Trophoblast cell (in vitro differentiated cells and primary cell): ENCODE results near the gene NPR3.
"Not testable (repeated sequence)": the region's sequence is repeated elsewhere in the genome, so short reads cannot be mapped to it uniquely, and the experiment has no call there.

Experiments used
- DNase-seq, 2 donors: peaks; one replicate each; pipeline ENCODE4 v3.0.0-alpha.2; 2016
- H2AFZ ChIP-seq: 2 replicates; pipeline ENCODE4 v1.6.1; 2013; ENCODE audit warnings: low read length, moderate library complexity, mild to moderate bottlenecking; ENCODE audit not compliant: insufficient read depth, poor library complexity
- H2AK5ac ChIP-seq: 2 replicates; pipeline ENCODE4 v1.6.1; 2013; ENCODE audit warnings: mild to moderate bottlenecking, low read length
- H2BK120ac ChIP-seq: 2 replicates; pipeline ENCODE4 v1.6.1; 2013; ENCODE audit warnings: low read length, mild to moderate bottlenecking, moderate library complexity; ENCODE audit not compliant: insufficient read depth, poor library complexity
- H2BK12ac ChIP-seq: 2 replicates; pipeline ENCODE4 v1.6.1; 2013; ENCODE audit warnings: mild to moderate bottlenecking, low read length, moderate library complexity
- H2BK5ac ChIP-seq: 2 replicates; pipeline ENCODE4 v1.6.1; 2013; ENCODE audit warnings: low read length, low read depth, moderate library complexity, mild to moderate bottlenecking; ENCODE audit not compliant: poor library complexity
- H3K14ac ChIP-seq: 2 replicates; pipeline ENCODE4 v1.6.1; 2013; ENCODE audit warnings: mild to moderate bottlenecking, low read length
- H3K18ac ChIP-seq: 2 replicates; pipeline ENCODE4 v1.6.1; 2013; ENCODE audit warnings: mild to moderate bottlenecking, low read length
- H3K23ac ChIP-seq: 2 replicates; pipeline ENCODE4 v1.6.1; 2013; ENCODE audit warnings: low read length
- H3K27ac ChIP-seq: 2 replicates; pipeline ENCODE4 v1.5.1; 2013; ENCODE audit warnings: low read depth, mild to moderate bottlenecking, inconsistent platforms, low read length, moderate library complexity
- H3K27me3 ChIP-seq: 2 replicates; pipeline ENCODE4 v1.6.1; 2013; ENCODE audit warnings: inconsistent platforms, mild to moderate bottlenecking, low read length, moderate library complexity; ENCODE audit not compliant: insufficient read depth
- H3K36me3 ChIP-seq, 2 experiments: 1 replicate in 1 of 2; 2 replicates in 1 of 2; pipeline ENCODE4 v1.6.1; 2013; ENCODE audit warnings: low read length in 2 of 2, mild to moderate bottlenecking in 2 of 2, moderate library complexity in 1 of 2; ENCODE audit not compliant: insufficient read depth in 2 of 2, control insufficient read depth in 1 of 2
- H3K4ac ChIP-seq: 2 replicates; pipeline ENCODE4 v1.6.1; 2013; ENCODE audit warnings: low read depth, mild to moderate bottlenecking, low read length, moderate library complexity
- H3K4me1 ChIP-seq, 2 experiments: 1 replicate in 1 of 2; 2 replicates in 1 of 2; pipeline ENCODE4 v1.6.1; 2013; ENCODE audit warnings: low read length in 2 of 2, mild to moderate bottlenecking in 2 of 2, moderate library complexity in 1 of 2; ENCODE audit not compliant: insufficient read depth in 2 of 2, control insufficient read depth in 1 of 2
- H3K4me2 ChIP-seq: 2 replicates; pipeline ENCODE4 v1.6.1; 2013; ENCODE audit warnings: inconsistent platforms, mild to moderate bottlenecking, low read length, moderate library complexity
- H3K4me3 ChIP-seq: 2 replicates; pipeline ENCODE4 v1.5.1; 2013; ENCODE audit warnings: mild to moderate bottlenecking, low read depth, low read length, inconsistent platforms
- H3K79me1 ChIP-seq: one replicate; pipeline ENCODE4 v1.6.1; 2013; ENCODE audit warnings: low read length
- H3K79me2 ChIP-seq: 2 replicates; pipeline ENCODE4 v1.6.1; 2013; ENCODE audit warnings: low read length, mild to moderate bottlenecking; ENCODE audit not compliant: control insufficient read depth, insufficient read depth, poor library complexity
- H3K9ac ChIP-seq: 2 replicates; pipeline ENCODE4 v1.6.1; 2013; ENCODE audit warnings: mild to moderate bottlenecking, low read length
- H3K9me3 ChIP-seq: 2 replicates; pipeline ENCODE4 v1.6.1; 2013; ENCODE audit warnings: low read depth, mild to moderate bottlenecking, control low read depth, inconsistent platforms, low read length; ENCODE audit not compliant: insufficient read depth
- H4K12ac ChIP-seq: 2 replicates; pipeline ENCODE4 v1.6.1; 2013; ENCODE audit warnings: low read depth, mild to moderate bottlenecking, low read length, moderate library complexity
- H4K8ac ChIP-seq: 2 replicates; pipeline ENCODE4 v1.6.1; 2013; ENCODE audit warnings: low read depth, mild to moderate bottlenecking, low read length, moderate library complexity
- H4K91ac ChIP-seq: one replicate; pipeline ENCODE4 v1.6.1; 2013; ENCODE audit warnings: low read depth, mild to moderate bottlenecking, low read length, moderate library complexity
- WGBS: extraction: QIAGEN DNeasy Blood & Tissue Kit; methylation state at CpG from one replicate; pipeline ENCODE4 v1.1.7; 2013; ENCODE audit warnings: missing lambda C conversion rate; ENCODE audit not compliant: insufficient read length, insufficient coverage; ENCODE audit errors: extremely low coverage; 5-methylcytosine and 5-hydroxymethylcytosine counted together

The NPR3 gene

DNA sequence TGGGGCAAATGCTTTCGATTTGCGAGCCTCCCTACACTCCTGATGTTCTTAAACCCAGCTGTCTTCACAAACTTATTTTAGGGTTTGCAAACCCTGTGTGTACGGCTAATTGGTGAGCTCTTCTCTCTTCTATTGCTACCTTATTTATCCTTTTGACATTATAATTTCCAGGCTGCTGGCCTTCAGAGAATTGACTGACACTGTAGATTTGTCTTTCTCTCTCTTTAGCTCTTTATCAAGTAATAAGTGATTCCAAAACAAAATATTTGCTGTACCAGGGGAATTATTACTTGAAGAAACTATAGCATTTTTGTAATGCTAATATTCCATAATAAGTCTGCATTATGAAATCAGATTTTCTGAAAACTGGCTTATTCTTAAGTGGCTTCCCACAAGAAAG, 92.5 kb downstream of the NPR3 start:
- Histone ChIP-seq H3K23ac (no peak overlapping the region), H2BK120ac (no peak overlapping the region), H3K79me2 (no peaks in the 10 kb centered on the region), H3K9ac (no peak overlapping the region), H2AK5ac (no peak overlapping the region), H3K4me3 (no peak overlapping the region), H3K4me2 (no peak overlapping the region), H2AFZ (no peak overlapping the region), H4K12ac (no peak overlapping the region), H4K91ac (no peak overlapping the region), H3K4me1 (peaks cover 0 to 3% of the 10 kb centered on the region in 2 experiments), H3K14ac (no peak overlapping the region), H2BK12ac (no peak overlapping the region), H2BK5ac (no peak overlapping the region), H3K9me3 (peaks cover 2% of the 10 kb centered on the region), H3K4ac (no peak overlapping the region), H4K8ac (no peak overlapping the region), H3K27me3 (no peaks in the 10 kb centered on the region), H3K27ac (no peak overlapping the region), H3K79me1 (no peaks in the 10 kb centered on the region), H3K18ac (no peak overlapping the region), H3K36me3 (no peaks in the 10 kb centered on the region)
- DNase-seq, result no peak
- no CpG with 5 or more reads among the region's 3 CpGs for WGBS

DNA sequence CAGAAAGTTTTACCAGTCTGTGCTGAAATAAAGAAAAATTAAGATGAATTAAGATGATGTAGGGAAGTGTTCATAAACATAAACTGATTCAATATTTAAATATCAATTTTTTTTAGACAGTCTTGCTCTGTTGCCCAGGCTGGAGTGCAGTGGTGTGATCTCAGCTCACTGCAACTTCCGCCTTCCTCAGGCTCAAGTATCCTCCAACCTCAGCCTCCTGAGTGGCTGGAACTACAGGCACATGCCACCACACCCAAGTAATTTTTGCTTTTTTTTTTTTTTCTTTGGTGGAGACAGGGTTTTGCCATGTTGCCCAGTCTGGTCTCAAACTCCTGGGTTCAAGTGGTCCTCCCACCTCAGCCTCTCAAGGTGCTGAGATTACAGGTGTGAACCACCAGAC, 94.3 kb downstream of the NPR3 start:
- not testable (repeated sequence) for H2BK120ac ChIP-seq, H4K12ac ChIP-seq, DNase-seq, H3K27ac ChIP-seq, H3K79me2 ChIP-seq, H3K23ac ChIP-seq, H2BK12ac ChIP-seq, H3K4me1 ChIP-seq, H4K8ac ChIP-seq, H3K4ac ChIP-seq, H4K91ac ChIP-seq, H3K79me1 ChIP-seq, H3K9ac ChIP-seq, H3K9me3 ChIP-seq, H2AK5ac ChIP-seq, H3K18ac ChIP-seq, H2AFZ ChIP-seq, H3K27me3 ChIP-seq, H3K4me2 ChIP-seq, H2BK5ac ChIP-seq, H3K36me3 ChIP-seq, H3K4me3 ChIP-seq, H3K14ac ChIP-seq
- WGBS, result no CpG with 5 or more reads among the region's 1 CpG

- H3K4ac ChIP-seq, result no peak overlapping the region
- no peak overlapping the region for H3K14ac ChIP-seq
- no CpG with 5 or more reads among the region's 6 CpGs for WGBS
- H3K27ac ChIP-seq, result no peak overlapping the region
- H4K8ac ChIP-seq, result no peak overlapping the region
- no peak overlapping the region for H2BK5ac ChIP-seq
- H3K4me3 ChIP-seq, result no peak overlapping the region
- H3K27me3 ChIP-seq, result no peaks in the 10 kb centered on the region
- peaks cover 2% of the 10 kb centered on the region for H3K9me3 ChIP-seq
- no peak overlapping the region for H4K91ac ChIP-seq
- no peak overlapping the region for H3K23ac ChIP-seq
- DNase-seq, result peak; percentile 6 to 74
- no peak overlapping the region for H3K9ac ChIP-seq
- no peaks in the 10 kb centered on the region for H3K36me3 ChIP-seq
- no peak overlapping the region for H2BK12ac ChIP-seq
- H3K4me1 ChIP-seq, result peaks cover 0 to 3% of the 10 kb centered on the region in 2 experiments
- H2AFZ ChIP-seq, result no peak overlapping the region
- no peak overlapping the region for H2BK120ac ChIP-seq
- H4K12ac ChIP-seq, result no peak overlapping the region
- H3K4me2 ChIP-seq, result peak overlapping the region; percentile 30
- H3K18ac ChIP-seq, result no peak overlapping the region
- no peaks in the 10 kb centered on the region for H3K79me2 ChIP-seq
- H2AK5ac ChIP-seq, result no peak overlapping the region
- no peaks in the 10 kb centered on the region for H3K79me1 ChIP-seq
These were observed 95.0 kb downstream of the NPR3 start for GRCh38 chr5:32805971-32806638.

GRCh38 chr5:32808783-32809182, 97.7 kb downstream of the NPR3 start:
- Histone ChIP-seq H3K9me3 (peaks cover 2% of the 10 kb centered on the region), H3K36me3 (no peaks in the 10 kb centered on the region), H3K79me1 (no peaks in the 10 kb centered on the region), H2AFZ (no peak overlapping the region), H2BK5ac (no peak overlapping the region), H2BK12ac (no peak overlapping the region), H3K18ac (no peak overlapping the region), H3K4me2 (no peak overlapping the region), H3K79me2 (no peaks in the 10 kb centered on the region), H3K23ac (no peak overlapping the region), H3K14ac (no peak overlapping the region), H2AK5ac (no peak overlapping the region), H4K12ac (no peak overlapping the region), H3K4ac (no peak overlapping the region), H4K8ac (no peak overlapping the region), H3K4me3 (no peak overlapping the region), H3K27me3 (no peaks in the 10 kb centered on the region), H2BK120ac (no peak overlapping the region), H3K9ac (no peak overlapping the region), H3K4me1 (peaks cover 0 to 3% of the 10 kb centered on the region in 2 experiments), H3K27ac (no peak overlapping the region), H4K91ac (no peak overlapping the region)
- no CpG with 5 or more reads among the region's 1 CpG for WGBS
- no peak for DNase-seq
